SK-N-DZ (cell line): ENCODE data around the gene FAM114A2. TPM values are rescaled to one million over a fixed set of nuclear protein-coding genes. Genes with fewer than 3 reads are reported as not detected.
"Not testable (repeated sequence)": the region's sequence is repeated elsewhere in the genome, so short reads cannot be mapped to it uniquely, and the experiment has no call there.

Experiments used
- DNase-seq: peaks from one replicate; pipeline ENCODE4 v3.0.0-alpha.2; 2015; ENCODE audit warnings: low spot score
- polyA plus RNA-seq, 2 experiments: library from polyadenylated mRNA; depleted of rRNA; stranded (reverse); fragments of >200 nt; gene quantifications; 2 replicates each; pipeline ENCODE4 v1.2.3, GENCODE V29; 2014

FAM114A2 gene
- polyA plus RNA-seq (2014; cell fraction: cytosol; rRNA removed), result 21.4 and 22.1 TPM in 2 replicates
- polyA plus RNA-seq (2014; cell fraction: nucleus; rRNA removed), result 12.5 and 16.0 TPM in 2 replicates

- peak; percentile 90 for DNase-seq
These were observed at the start of gene FAM114A2, which contains the start of gene MFAP3 for GRCh38 chr5:154038707-154039457. TSS of gene FAM114A2 (minus strand) at chr5:154038910. CDS start at chr5:154034953, 3,957 bp downstream. TSS of gene MFAP3 (plus strand) at chr5:154038967. CDS start at chr5:154049723, 10,756 bp downstream.

GRCh38 chr5:154087260-154087659 is 48.5 kb upstream of the FAM114A2 start:
- no peak for DNase-seq

- no peak for DNase-seq
These were observed 47.9 kb upstream of the FAM114A2 start for GRCh38 chr5:154086641-154087040.

- no peak for DNase-seq
These were observed 47.4 kb upstream of the FAM114A2 start for GRCh38 chr5:154086146-154086545.

- no peak for DNase-seq
These were observed 45.4 kb upstream of the FAM114A2 start for GRCh38 chr5:154084062-154084639.

- no peak for DNase-seq
These were observed 42.5 kb upstream of the FAM114A2 start for GRCh38 chr5:154081246-154081645.

GRCh38 chr5:154078272-154078671 is 39.6 kb upstream of the FAM114A2 start:
- DNase-seq, result no peak

- no peak for DNase-seq
These were observed 39.0 kb upstream of the FAM114A2 start for GRCh38 chr5:154077696-154078095.

- no peak for DNase-seq
These were observed 37.7 kb upstream of the FAM114A2 start for GRCh38 chr5:154076240-154076922.

GRCh38 chr5:154072414-154073171 is 33.9 kb upstream of the FAM114A2 start:
- DNase-seq, result peak; percentile 77

- DNase-seq, result no peak
These were observed 33.2 kb upstream of the FAM114A2 start for GRCh38 chr5:154071799-154072413.

- DNase-seq, result not testable (repeated sequence)
These were observed 31.1 kb upstream of the FAM114A2 start for GRCh38 chr5:154069854-154070253.

GRCh38 chr5:154065971-154066370 is 27.3 kb upstream of the FAM114A2 start:
- DNase-seq, result no peak

GRCh38 chr5:154063372-154063771 is 24.7 kb upstream of the FAM114A2 start:
- no peak for DNase-seq

GRCh38 chr5:154060606-154061005 is 21.9 kb upstream of the FAM114A2 start:
- DNase-seq, result no peak

GRCh38 chr5:154059583-154059982 is 20.9 kb upstream of the FAM114A2 start:
- no peak for DNase-seq

GRCh38 chr5:154059039-154059430 is 20.3 kb upstream of the FAM114A2 start:
- no peak for DNase-seq

- DNase-seq, result no peak
These were observed 19.6 kb upstream of the FAM114A2 start for GRCh38 chr5:154058055-154059038.

- no peak for DNase-seq
These were observed 16.5 kb upstream of the FAM114A2 start for GRCh38 chr5:154055201-154055600.

GRCh38 chr5:154053468-154053867 is 14.8 kb upstream of the FAM114A2 start:
- no peak for DNase-seq
